ENCODE measurements around the gene CTXN1. TPM values are rescaled to one million over a fixed set of nuclear protein-coding genes. Genes with fewer than 3 reads are reported as not detected.
"Not testable (repeated sequence)": the region's sequence is repeated elsewhere in the genome, so short reads cannot be mapped to it uniquely, and the experiment has no call there.

The CTXN1 gene
- total RNA-seq, 1 donor: 2.5 TPM

- Histone ChIP-seq H3K27ac (ENCODE audit: low read depth, low read length) (no peak overlapping the region), H3K27me3 (ENCODE audit: insufficient read depth, low read length) (no peaks in the 10 kb centered on the region), H3K9me3 (ENCODE audit: low read depth, low read length) (no peaks in the 10 kb centered on the region), H3K4me3 (ENCODE audit: insufficient read depth, low read length) (no peak overlapping the region), H3K79me2 (ENCODE audit: insufficient read depth, low read length) (peaks cover 4% of the 10 kb centered on the region), H3K4me2 (ENCODE audit: insufficient read depth, low read length) (no peak overlapping the region), H3K36me3 (ENCODE audit: insufficient read depth, low read length) (peaks cover 67% of the 10 kb centered on the region), H4K20me1 (ENCODE audit: insufficient read depth, low read length) (peaks cover 6% of the 10 kb centered on the region), H2AFZ (ENCODE audit: low read length) (no peak overlapping the region), H3K4me1 (ENCODE audit: insufficient read depth, low read length) (no peaks in the 10 kb centered on the region)
- DNase-seq (ENCODE audit: insufficient read length, low spot score, missing footprints): peak; percentile 46
- TF ChIP-seq, protein P1, sequence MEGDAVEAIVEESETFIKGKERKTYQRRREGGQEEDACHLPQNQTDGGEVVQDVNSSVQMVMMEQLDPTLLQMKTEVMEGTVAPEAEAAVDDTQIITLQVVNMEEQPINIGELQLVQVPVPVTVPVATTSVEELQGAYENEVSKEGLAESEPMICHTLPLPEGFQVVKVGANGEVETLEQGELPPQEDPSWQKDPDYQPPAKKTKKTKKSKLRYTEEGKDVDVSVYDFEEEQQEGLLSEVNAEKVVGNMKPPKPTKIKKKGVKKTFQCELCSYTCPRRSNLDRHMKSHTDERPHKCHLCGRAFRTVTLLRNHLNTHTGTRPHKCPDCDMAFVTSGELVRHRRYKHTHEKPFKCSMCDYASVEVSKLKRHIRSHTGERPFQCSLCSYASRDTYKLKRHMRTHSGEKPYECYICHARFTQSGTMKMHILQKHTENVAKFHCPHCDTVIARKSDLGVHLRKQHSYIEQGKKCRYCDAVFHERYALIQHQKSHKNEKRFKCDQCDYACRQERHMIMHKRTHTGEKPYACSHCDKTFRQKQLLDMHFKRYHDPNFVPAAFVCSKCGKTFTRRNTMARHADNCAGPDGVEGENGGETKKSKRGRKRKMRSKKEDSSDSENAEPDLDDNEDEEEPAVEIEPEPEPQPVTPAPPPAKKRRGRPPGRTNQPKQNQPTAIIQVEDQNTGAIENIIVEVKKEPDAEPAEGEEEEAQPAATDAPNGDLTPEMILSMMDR (IDR thresholded peaks at IDR 0.05; ENCODE audit: extremely low read depth, low read depth, low read length): no peak
Measured at GRCh38 chr19:7965259-7965841, 39.4 kb upstream of the CTXN1 start.

GRCh38 chr19:7963566-7963965 is 37.6 kb upstream of the CTXN1 start:
- peaks cover 71% of the 10 kb centered on the region for H3K36me3 ChIP-seq (ENCODE audit: insufficient read depth, low read length)

DNA sequence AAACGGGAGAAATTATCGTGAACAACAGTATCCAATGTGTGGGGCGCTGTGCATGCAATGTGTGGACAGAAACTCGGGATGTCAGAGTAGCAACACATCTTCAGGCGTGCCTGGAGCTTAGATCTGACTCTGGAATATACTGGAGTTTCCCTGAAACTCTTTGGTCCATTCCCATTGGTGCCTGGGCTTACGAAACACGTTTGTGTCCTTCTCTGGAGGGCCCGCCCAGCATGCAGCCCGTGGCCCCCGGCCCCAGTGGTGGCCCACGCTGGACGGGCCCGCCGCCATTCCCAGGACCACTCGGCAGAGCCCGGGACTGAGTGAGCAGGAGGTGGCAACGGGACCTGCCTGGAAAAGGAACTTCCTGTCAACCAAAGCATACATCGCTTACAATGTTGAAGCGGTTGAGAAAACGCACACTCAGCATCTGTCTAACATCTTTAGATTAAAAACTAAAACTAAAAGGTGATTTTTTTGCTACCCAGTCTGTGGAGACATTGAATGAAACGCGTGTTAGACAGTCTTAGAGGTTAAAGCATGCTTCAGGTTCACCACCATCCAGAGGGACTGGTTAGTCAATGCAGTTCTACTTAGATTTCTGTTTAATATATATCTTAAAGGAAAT is 36.8 kb upstream of the CTXN1 start:
- Histone ChIP-seq H3K36me3 (ENCODE audit: insufficient read depth, low read length) (peaks cover 63% of the 10 kb centered on the region), H3K4me3 (ENCODE audit: insufficient read depth, low read length) (no peak overlapping the region), H3K4me2 (ENCODE audit: insufficient read depth, low read length) (no peak overlapping the region), H2AFZ (ENCODE audit: low read length) (no peak overlapping the region), H3K9me3 (ENCODE audit: low read depth, low read length) (no peaks in the 10 kb centered on the region), H3K27me3 (ENCODE audit: insufficient read depth, low read length) (no peaks in the 10 kb centered on the region), H4K20me1 (ENCODE audit: insufficient read depth, low read length) (no peaks in the 10 kb centered on the region), H3K27ac (ENCODE audit: low read depth, low read length) (no peak overlapping the region), H3K4me1 (ENCODE audit: insufficient read depth, low read length) (no peaks in the 10 kb centered on the region), H3K79me2 (ENCODE audit: insufficient read depth, low read length) (no peaks in the 10 kb centered on the region)
- TF ChIP-seq, protein P1 (IDR thresholded peaks at IDR 0.05; ENCODE audit: extremely low read depth, low read depth, low read length): no peak
- DNase-seq (ENCODE audit: insufficient read length, low spot score, missing footprints): peak; percentile 41

More at GRCh38 chr19:7963566-7963965, 37.6 kb upstream of the CTXN1 start:
- H2AFZ ChIP-seq (ENCODE audit: low read length): no peak overlapping the region
- peak; percentile 36 for DNase-seq (ENCODE audit: insufficient read length, low spot score, missing footprints)
- H3K4me1 ChIP-seq (ENCODE audit: insufficient read depth, low read length): no peaks in the 10 kb centered on the region
- no peak overlapping the region for H3K4me2 ChIP-seq (ENCODE audit: insufficient read depth, low read length)
- H3K9me3 ChIP-seq (ENCODE audit: low read depth, low read length): no peaks in the 10 kb centered on the region
- peaks cover 2% of the 10 kb centered on the region for H3K79me2 ChIP-seq (ENCODE audit: insufficient read depth, low read length)
- no peak overlapping the region for H3K27ac ChIP-seq (ENCODE audit: low read depth, low read length)
- peaks cover 2% of the 10 kb centered on the region for H4K20me1 ChIP-seq (ENCODE audit: insufficient read depth, low read length)
- TF ChIP-seq, protein P1 (IDR thresholded peaks at IDR 0.05; ENCODE audit: extremely low read depth, low read depth, low read length): no peak
- no peak overlapping the region for H3K4me3 ChIP-seq (ENCODE audit: insufficient read depth, low read length)
- H3K27me3 ChIP-seq (ENCODE audit: insufficient read depth, low read length): no peaks in the 10 kb centered on the region

- Histone ChIP-seq H3K27me3 (ENCODE audit: insufficient read depth, low read length) (no peaks in the 10 kb centered on the region), H2AFZ (ENCODE audit: low read length) (no peak overlapping the region), H3K4me3 (ENCODE audit: insufficient read depth, low read length) (no peak overlapping the region), H3K9me3 (ENCODE audit: low read depth, low read length) (no peaks in the 10 kb centered on the region), H3K79me2 (ENCODE audit: insufficient read depth, low read length) (no peaks in the 10 kb centered on the region), H4K20me1 (ENCODE audit: insufficient read depth, low read length) (no peaks in the 10 kb centered on the region), H3K4me1 (ENCODE audit: insufficient read depth, low read length) (no peaks in the 10 kb centered on the region), H3K4me2 (ENCODE audit: insufficient read depth, low read length) (no peak overlapping the region), H3K36me3 (ENCODE audit: insufficient read depth, low read length) (peaks cover 56% of the 10 kb centered on the region), H3K27ac (ENCODE audit: low read depth, low read length) (no peak overlapping the region)
- no peak for DNase-seq (ENCODE audit: insufficient read length, low spot score, missing footprints)
- TF ChIP-seq, protein P1 (IDR thresholded peaks at IDR 0.05; ENCODE audit: extremely low read depth, low read depth, low read length): no peak
Measured at GRCh38 chr19:7961920-7962626, 36.1 kb upstream of the CTXN1 start.

DNA sequence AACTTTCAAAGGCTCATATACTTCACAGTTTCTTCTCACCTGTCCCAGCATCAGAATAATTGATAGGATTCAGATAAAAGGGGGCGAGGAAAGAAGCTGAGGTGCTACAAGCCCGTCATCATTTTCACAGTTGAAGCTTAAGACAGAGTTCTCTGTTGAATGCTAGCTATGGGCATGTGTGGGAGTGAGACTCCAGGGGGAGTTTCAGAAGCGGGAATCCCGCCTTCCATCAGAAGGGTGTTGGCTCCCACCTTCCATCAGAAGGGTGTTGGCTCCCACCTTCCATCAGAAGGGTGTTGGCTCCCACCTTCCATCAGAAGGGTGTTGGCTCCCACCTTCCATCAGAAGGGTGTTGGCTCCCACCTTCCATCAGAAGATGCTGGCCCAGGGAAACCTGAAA is 35.1 kb upstream of the CTXN1 start:
- DNase-seq (ENCODE audit: insufficient read length, low spot score, missing footprints); H3K27ac ChIP-seq (ENCODE audit: low read depth, low read length); H3K9me3 ChIP-seq (ENCODE audit: low read depth, low read length); H3K4me3 ChIP-seq (ENCODE audit: insufficient read depth, low read length); H3K4me1 ChIP-seq (ENCODE audit: insufficient read depth, low read length); H3K79me2 ChIP-seq (ENCODE audit: insufficient read depth, low read length); H3K27me3 ChIP-seq (ENCODE audit: insufficient read depth, low read length); H4K20me1 ChIP-seq (ENCODE audit: insufficient read depth, low read length); H2AFZ ChIP-seq (ENCODE audit: low read length); H3K4me2 ChIP-seq (ENCODE audit: insufficient read depth, low read length): not testable (repeated sequence)
- H3K36me3 ChIP-seq (ENCODE audit: insufficient read depth, low read length): peaks cover 46% of the 10 kb centered on the region
